Jurkat, Clone E6-1 (cell line): ENCODE data around the gene ADD1. TPM values are rescaled to one million over a fixed set of nuclear protein-coding genes. Genes with fewer than 3 reads are reported as not detected.

Experiments
- DNase-seq: peaks from one replicate; pipeline ENCODE4 v3.0.0-alpha.2; 2011; ENCODE audit warnings: low read depth, low spot score
- H3K4me3 ChIP-seq: 2 replicates; pipeline ENCODE4 v1.5.1; 2011; ENCODE audit warnings: mild to moderate bottlenecking, low read length, control low read depth, moderate library complexity
- polyA plus RNA-seq: library from polyadenylated mRNA; unstranded; fragments of >200 nt; gene quantifications from one replicate; pipeline ENCODE4 v1.2.1, GENCODE V29; 2012; ENCODE audit warnings: missing spikeins; ENCODE audit not compliant: insufficient read length, insufficient read depth

Gene ADD1, protein sequence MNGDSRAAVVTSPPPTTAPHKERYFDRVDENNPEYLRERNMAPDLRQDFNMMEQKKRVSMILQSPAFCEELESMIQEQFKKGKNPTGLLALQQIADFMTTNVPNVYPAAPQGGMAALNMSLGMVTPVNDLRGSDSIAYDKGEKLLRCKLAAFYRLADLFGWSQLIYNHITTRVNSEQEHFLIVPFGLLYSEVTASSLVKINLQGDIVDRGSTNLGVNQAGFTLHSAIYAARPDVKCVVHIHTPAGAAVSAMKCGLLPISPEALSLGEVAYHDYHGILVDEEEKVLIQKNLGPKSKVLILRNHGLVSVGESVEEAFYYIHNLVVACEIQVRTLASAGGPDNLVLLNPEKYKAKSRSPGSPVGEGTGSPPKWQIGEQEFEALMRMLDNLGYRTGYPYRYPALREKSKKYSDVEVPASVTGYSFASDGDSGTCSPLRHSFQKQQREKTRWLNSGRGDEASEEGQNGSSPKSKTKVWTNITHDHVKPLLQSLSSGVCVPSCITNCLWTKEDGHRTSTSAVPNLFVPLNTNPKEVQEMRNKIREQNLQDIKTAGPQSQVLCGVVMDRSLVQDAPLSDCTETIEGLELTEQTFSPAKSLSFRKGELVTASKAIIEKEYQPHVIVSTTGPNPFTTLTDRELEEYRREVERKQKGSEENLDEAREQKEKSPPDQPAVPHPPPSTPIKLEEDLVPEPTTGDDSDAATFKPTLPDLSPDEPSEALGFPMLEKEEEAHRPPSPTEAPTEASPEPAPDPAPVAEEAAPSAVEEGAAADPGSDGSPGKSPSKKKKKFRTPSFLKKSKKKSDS
- polyA plus RNA-seq = 135 TPM

DNA sequence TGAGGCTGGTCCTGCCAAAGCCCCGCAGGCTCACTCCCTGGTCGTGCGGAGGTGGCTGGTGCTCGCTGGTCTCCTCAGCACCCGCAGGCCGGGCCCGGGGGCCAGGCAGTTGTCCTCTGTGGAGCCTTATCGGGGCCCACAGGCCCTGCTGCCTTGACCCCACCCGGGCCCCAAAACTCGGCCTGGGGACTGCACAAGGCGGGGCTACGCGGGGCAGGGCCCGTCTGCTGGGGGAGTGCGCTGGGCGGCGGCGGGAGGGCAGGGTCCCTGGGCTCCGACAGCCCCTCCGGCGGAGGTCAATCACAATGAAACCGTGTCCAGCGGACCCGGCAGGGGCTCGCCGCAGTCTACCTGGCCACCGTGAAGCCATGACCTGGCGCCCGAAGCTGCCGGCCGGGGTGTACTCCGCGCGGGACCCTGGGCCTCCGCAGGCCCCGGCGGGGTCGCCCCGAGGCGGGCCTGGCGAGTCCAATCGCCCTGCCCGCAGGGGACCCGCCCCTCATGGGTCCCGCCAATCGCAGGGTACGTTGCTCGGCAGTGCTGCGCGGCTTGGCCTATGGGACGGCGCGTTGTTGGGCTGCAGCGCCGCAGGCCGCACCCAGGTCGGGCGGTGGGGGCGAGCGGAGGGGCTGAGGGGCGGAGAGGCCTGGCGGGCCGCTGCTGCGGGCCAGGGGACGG is at the start of gene ADD1:
TSS of gene ADD1 (plus strand) at position 582 of the 678 bp plus-strand sequence. CDS start 32,072 bp downstream, outside the sequence.
- peak within 1 kb of the TSS; percentile 83 for H3K4me3 ChIP-seq
- peak; percentile 87 for DNase-seq

DNA sequence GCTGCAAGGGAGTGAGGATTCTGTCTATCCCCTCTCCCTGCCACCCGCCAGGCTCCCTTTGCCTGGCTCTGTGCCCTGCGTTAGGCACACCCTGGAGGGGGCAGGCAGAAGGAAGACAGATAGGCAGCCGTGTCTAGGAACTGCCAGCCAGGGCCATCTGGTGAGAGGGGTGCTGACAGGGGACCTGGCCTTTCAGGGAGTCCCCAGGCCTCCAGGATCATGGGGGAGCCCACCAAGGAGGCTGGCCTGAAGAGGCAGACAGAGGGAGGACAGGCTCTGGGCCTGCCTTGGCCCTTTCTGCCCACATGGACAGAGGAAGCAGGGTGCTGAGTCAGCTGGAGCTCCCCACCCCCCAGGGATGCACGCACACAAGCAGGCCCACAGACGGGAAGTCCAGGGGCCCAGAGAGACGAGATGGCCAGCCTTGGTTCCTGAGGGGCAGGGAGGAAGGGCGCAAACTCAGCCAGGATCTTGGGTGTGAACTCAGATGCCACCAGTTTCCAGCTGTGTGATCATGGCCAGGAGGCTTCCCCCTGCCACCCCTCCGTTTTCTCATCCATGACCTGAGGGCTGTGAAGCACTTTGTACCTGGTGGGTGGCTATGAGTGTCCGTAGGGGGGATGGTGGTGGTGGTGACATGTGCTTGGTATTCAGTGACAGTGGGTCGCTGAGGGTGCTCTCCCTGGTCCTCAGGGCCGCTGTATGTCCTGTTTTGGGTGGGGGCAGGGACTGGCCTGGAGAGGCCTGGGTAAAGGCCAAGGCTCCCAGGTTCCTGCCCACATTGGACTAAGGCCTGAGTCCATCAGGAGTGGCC is 49.0 kb upstream of the ADD1 start:
- no peak for DNase-seq
- H3K4me3 ChIP-seq = no peak overlapping the region

DNA sequence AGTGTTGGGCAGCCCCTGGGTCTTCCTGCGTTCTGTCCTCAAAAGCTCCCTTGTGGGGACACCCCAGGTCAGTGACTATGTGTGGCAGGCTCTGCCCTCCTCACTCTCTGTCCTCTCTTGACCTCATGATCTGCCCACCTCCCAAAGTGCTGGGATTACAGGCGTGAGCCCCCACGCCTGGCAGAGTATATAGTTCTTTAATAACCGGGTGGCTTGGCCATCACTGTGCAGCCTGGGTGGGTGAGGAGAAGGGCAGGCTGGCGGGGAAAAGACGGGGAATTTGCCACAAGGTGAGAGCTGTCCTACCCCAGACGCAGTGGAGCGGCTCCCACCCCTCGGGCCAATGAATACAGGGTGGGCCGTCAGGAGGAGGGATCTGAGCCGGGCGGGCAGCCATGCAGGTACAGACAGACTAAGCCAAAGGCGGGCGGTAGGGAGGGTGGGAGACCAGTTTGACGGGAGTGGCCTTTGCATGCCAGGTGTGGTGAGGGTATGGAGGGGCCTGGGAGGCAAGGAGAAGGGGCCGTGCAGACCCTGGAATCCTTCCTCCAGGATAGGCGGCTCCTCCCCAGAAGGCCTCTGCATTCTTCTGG is 48.2 kb upstream of the ADD1 start:
- H3K4me3 ChIP-seq = no peak overlapping the region
- DNase-seq = no peak

DNA sequence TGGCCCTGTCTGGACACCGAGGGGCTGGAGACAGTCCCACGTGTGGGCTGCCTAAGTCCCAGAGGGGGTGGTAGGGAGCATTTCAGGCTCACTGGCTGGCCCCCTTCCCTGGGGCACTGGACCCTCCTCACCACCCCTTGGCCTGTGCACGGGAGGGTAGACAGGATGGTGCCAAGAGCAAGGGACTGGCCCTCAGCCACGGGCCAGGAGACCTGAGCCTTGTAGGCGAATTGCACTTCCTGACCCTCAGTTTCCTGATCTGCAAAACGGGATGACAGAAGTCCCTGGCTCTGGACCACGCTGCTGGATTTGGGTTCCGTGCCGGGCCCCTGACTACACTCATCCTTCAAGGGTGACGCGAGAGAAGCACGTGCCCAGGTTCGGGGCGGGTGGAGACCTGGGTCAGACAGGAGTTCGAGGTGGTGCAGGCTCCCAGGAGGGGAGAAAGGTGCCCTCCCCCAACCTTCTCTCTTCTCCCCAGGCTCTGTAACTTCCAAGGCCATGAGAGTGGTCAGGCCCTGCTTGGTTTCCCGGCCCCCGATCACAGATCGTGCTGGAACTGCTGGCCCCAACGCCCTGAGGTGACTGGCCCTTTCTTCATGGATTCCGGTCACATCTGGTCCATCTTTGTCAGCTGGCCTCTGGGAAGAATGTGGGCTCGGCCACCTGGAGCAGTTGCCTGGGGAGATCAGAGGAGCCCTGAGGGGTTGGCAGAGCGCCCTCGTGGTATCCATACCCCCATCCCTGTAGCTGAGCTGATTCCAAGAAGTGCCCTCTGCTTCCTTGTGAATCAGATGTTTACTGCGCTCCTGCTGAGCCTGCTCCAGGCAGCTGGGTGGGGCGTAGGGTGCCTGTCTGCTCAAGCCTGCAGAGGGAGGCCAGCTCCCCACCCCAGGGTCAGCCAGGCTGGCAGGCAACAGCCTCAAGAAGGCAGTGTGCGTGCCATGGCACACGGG is 47.5 kb upstream of the ADD1 start:
- DNase-seq = no peak
- H3K4me3 ChIP-seq = no peak overlapping the region

DNA sequence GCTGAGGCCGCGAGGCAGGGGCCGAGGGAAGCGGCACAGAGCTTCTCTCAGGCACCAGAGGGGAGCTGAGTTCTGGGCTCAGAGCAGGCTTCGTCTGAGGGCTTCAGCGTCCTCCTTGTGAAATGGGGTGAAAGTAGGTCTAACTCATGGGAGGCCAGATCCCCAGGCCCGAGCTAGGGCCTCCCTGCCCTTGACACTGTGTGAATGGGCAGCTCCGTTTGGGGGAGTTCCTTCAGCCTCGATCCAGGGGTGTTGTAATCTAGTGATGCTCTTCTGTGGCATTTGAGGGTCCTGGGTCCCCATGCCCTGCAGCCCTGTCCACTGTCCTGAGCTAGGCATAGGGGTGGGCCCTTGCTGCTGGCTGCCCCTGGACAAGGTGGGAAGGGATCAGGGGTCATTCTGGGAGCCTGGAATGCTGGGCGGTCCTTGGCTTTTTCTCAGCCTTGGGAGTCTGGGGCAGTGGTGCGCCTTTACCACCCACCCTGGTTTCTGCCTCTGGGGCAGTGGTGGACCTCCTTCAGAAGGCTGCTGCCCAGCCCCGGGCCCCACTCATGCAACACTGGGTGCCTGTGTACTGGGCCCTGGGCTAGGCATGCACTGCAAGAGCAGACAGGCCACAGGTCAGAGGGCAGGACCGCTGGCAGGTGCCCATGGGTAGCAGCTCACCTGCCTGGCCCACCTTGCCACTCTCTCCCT is 46.6 kb upstream of the ADD1 start:
- DNase-seq = no peak
- H3K4me3 ChIP-seq = no peak overlapping the region

DNA sequence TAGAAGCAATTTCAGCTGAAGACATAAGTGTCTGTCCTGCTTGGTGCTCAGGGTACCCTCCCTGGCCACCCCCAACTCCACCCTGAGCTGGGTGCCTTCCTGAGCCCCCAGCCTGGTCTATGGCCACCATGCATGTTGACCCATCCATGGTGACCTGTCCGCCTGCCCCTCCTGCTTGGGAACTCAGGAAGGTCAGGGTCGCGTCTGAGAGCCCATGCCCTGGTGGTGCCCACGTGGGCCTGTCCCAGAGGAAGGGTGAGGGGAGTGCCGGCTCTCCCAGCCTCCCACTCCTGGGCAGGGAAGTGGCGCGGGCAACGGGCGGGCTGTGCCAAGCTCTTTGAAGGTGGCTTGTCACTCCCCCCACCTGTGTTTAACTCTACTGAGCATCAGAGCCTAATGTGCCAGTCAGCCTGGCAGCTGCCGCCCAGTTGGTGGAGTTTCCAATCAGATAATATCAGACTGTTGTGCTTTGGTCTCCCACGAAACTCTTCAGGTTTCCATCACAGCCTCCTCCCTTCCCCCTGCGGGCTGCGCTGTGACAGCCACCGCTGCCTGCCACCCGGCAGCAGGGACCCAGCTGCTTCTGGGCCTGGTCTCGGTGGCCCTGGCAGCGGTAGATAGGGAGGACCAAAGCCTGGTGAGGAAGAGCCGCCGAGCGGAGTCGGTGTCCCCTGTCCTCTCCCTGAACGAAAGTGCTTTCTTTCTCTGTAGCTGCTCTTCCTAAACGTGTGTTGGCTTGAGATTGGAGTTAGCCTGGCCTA is 45.9 kb upstream of the ADD1 start:
- peak overlapping the region; percentile 43 for H3K4me3 ChIP-seq
- peak; percentile 85 for DNase-seq

DNA sequence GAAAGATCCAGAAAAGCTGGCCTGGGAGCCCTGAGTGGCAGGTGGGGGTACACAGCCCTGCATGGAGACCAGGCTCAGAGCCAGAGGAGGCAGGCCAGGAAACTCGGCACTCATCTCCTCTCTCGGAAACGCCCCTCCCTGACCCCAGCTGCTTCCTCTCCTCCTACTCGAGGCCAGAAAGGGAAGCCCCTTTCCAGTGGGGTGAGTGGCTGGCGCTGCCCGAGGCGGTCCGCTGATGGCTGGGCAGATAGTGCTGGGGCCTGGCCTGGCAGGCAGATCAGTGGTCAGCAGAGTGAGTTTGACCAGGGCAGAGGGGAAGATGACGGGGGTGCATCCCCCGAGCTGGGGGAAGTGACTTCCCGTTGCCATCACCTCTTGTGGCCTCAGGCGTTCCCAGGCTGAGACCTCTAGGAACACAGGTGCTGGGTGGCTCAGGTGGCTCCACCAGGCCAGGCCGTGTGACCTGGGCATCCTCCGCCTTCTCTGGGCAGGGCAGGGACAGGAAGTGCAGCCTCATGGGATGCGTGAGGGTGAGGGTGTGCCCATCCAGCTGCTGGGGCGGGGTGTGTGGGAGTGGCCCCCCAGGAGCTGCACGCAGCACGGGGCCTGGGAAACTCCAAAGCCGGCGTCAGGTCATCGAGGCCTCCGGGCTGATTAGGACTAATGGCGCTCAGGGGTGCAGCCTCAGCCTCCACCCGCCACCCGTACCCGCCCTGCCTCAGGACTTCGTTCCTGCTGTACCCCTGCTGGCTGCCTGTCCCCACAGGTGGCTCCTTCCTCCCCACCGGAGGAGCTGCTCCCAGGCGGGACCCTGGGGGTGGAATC is 45.0 kb upstream of the ADD1 start:
- peak; percentile 49 for DNase-seq
- H3K4me3 ChIP-seq = peak overlapping the region; percentile 43

DNA sequence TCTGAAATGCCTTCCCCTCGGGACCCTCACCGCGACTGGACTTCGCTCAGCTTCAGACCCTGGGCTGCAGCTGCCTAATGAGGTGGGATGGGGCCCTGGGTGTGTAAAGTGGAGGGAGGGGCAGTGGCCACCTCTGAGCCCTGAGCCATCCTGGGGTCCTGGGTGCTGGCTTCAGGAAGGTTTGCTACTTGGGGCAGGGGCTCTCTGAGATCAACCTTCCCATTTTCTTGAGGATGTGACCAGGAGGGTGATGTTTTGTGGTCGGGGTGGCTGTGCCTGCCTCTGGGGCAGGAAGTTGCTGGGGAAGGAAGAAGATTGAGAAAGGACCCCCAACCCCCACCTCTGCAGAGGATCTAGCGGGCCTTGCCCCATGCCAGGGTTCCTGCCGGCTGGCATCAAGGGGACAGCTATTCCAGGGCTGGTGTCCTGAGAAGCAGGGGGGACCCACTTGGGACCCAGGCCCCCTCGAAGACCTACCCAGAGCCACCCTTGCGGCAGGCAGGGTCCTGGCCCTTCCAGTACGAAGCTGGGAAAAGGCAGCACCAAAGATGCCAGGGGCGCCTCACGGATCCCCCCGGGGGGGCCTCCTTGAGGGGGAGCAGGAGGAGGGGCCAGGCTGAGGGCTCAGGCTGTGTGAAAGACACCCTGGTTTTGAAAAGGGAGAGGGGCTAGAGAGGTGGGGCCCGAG is 44.3 kb upstream of the ADD1 start:
- peak overlapping the region; percentile 43 for H3K4me3 ChIP-seq

DNA sequence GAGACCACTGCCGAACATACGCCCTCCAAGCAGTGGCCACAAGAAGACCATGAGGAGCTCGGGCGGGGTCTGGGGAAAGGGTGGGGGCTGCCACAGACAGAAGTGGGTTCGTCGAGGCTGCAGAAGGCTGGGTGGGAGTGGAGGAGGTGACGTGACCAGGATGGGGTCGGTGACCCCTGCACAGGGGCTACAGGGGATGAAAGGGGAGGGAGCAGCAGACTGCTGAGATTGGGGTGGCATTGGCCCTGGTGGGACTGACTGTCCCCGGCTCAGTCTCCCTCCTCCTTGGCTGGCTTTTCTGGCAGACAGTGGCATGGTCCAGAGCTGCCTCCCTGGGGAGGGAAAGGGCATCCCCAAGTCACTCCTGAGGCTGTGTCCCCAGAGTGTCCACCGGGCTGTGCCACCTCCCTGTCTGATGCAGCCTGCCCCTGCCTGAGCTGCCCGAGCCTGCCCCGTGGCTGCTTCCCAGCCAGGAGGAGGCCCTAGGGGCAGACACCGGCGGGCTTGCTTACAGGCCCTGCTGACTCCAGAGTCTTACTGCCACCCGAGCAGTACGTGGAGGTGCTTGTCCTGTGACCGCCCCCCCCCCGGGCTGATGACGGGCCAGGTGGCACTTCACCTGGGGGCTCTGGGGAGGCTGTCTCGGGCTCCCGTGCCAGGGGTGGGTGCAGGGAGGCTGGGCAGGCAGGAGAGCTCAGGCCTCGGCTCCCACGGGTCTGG is 43.5 kb upstream of the ADD1 start:
- no peak for DNase-seq
- peak overlapping the region; percentile 43 for H3K4me3 ChIP-seq

More for the DNA sequence above, 44.3 kb upstream of the ADD1 start:
- DNase-seq = no peak

DNA sequence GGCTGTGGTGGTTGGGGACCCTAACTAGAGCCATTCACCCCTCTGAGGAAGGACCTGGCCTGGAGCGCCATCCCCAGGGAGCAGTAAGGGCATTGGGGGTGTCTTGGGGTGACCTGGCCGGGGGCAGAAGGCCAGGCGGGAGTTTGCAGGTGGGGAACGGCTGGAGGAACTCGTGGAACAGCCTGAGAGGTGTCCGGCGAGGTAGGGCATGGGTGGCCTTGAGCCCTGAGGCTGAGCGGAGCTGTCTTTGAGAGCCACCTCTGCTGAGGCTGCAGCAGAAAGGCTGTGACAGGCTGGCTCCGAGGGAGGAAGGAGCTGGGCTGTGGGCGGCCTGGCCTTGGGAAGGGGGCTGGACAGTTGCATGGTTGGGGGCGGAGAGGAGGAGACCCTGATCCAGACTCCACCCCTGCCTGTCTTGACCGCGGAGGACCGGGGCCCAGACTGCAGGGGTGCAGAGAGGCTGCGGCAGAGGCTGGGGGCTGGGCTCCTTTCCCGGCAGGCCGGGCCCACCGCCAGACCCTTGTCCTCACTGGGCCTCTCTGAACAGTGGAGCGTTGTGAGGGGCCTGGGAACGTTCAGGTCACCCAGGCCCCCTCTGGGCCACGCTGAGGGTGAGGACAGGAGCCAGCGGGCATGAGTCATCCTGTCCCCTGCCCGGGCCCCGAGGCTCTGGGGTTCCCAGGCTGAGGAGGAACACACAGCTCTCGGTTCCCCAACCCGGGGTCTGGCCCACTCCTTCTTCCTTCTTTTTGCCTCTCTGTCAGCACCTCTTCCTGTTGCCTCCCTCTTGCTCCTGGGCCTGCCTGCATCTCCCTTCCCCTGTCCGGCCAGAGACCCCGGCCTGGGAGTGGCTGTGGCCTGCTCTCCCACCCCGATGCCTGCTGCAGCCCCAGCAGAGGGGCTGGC is 42.7 kb upstream of the ADD1 start:
- no peak overlapping the region for H3K4me3 ChIP-seq
- DNase-seq = no peak

DNA sequence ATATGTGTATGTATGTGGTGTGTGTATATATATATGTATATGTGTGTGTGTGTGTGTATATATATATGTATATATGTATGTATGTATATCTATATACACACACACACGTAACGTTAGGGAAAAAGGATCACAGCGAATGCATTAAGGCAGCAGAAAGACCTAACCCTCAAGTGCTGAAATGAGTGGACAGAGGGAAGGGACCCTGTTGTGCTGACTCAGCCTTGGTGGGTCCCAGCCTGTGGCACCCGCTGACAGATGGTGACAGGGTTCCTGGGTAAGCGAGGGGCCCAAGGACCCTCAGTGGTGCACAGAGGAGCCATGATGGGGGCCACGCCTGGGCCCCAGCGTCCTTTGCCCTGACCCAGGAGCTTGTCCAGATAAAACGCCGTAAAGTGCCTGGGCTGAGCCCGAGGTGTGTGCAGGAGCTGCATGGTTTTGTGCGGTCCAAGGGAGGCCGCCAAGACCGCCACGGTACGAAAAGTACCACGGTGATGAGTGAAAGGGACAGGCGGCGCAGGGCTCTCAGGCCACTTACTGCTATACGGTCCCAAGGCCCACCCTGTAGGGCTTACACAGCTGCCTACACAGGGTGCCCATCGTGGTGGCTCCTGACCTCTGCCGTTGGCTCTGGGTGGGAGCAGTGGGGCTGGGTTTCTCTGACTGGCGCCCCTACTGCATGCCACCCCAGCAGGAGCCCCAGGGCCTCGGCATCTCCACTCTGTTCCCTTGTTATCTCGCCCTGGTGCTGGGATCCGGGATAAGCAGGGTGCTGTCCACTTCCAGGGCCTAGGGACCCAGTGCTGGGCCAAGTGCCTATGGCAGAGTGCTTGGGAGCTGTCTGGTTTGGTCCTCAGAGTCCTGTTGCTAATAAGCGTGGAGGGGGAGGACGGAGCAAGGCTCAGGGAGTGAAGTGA is 40.8 kb upstream of the ADD1 start:
- DNase-seq = no peak
- no peak overlapping the region for H3K4me3 ChIP-seq
